Right cardiac atrium (tissue), 5 donors: ENCODE measurements around the gene EFTUD2. TPM values are rescaled to one million over a fixed set of nuclear protein-coding genes. Genes with fewer than 3 reads are reported as not detected.
"Not testable (repeated sequence)": the region's sequence is repeated elsewhere in the genome, so short reads cannot be mapped to it uniquely, and the experiment has no call there.

Source experiments
- ATAC-seq, 2 donors: fragments of 200-7000 bp; cut with Tn5 transposase; one replicate each; pipeline versions ENCODE4 v1.8.0 to v1.9.1; 2020; ENCODE audit warnings: moderate library complexity in 2 of 2, mild to moderate bottlenecking in 1 of 2
- DNase-seq, 3 donors: peaks; one replicate each; pipeline ENCODE4 v3.0.0-alpha.2; 2020
- H3K27ac ChIP-seq: one replicate; pipeline ENCODE4 v1.5.1; 2013; ENCODE audit warnings: mild to moderate bottlenecking, low read length, control low read depth, moderate library complexity
- H3K27me3 ChIP-seq: one replicate; pipeline ENCODE4 v1.6.1; 2013; ENCODE audit not compliant: control insufficient read depth, insufficient read depth
- H3K4me1 ChIP-seq: one replicate; pipeline ENCODE4 v1.6.1; 2013; ENCODE audit warnings: low read length; ENCODE audit not compliant: control insufficient read depth, insufficient read depth
- H3K4me3 ChIP-seq: one replicate; pipeline ENCODE4 v1.5.1; 2013; ENCODE audit warnings: low read length, control low read depth
- H3K9me3 ChIP-seq: one replicate; pipeline ENCODE4 v1.6.1; 2013; ENCODE audit warnings: low read length; ENCODE audit not compliant: control insufficient read depth
- WGBS: extraction: QIAGEN DNeasy Blood & Tissue Kit; methylation state at CpG from one replicate; pipeline ENCODE4 v1.1.7; 2013; 5-methylcytosine and 5-hydroxymethylcytosine counted together
- intact Hi-C, 4 donors: fragments of 100-400 bp; cut with DNase I; formaldehyde crosslinking; loops; one replicate each; pipeline versions ENCODE4 v1.11.0 to v1.14.0; 2022 to 2023
- long read RNA-seq, 4 donors: library from polyadenylated mRNA; unstranded; transcript quantifications; one replicate each; pipeline ENCODE4 v2.0.0, GENCODE V29; 2020 to 2021
- polyA plus RNA-seq: library from polyadenylated mRNA; stranded (reverse); fragments of 200-250 nt; gene quantifications from one replicate; pipeline ENCODE4 v1.2.3, GENCODE V29; 2013
- total RNA-seq, 4 donors: library from RNA; stranded (reverse); fragmentation: NEBNext Ultra II Directional; extraction: Animal tissue kit (Norgen Biotek cat#: 25700); gene quantifications; one replicate each; pipeline ENCODE4 v1.2.1, GENCODE V29; 2021
- donor health status: healthy with polysubstance abuse.
- donor health status: DM: no; HTN: yes; CAD: no.
- donor health status: DM: no; HTN: no; CAD: no.
- donor health status: DM: no; HTN: yes; CAD: no; lungs with severe emphysema.
- donor health status: DM: yes; HTN: yes; CAD: no.

EFTUD2 gene
- total RNA-seq (10 to 100 TPM; 54.8 to 73.0 (median 59.5) TPM), polyA plus RNA-seq (27.7 TPM)
- long read RNA-seq, donor 1, full-length matches to known transcripts: 141 of 184 reads
- long read RNA-seq, donor 1, partial matches to known transcripts: 32 of 184 reads
- long read RNA-seq, donor 1, other reads (novel, unspliced or antisense): 11 of 184 reads
- long read RNA-seq, donor 2, full-length matches to known transcripts: 77 of 86 reads
- long read RNA-seq, donor 2, partial matches to known transcripts: 7 of 86 reads
- long read RNA-seq, donor 2, other reads (novel, unspliced or antisense): 2 of 86 reads
- long read RNA-seq, donor 3, full-length matches to known transcripts: 374 of 439 reads
- long read RNA-seq, donor 3, partial matches to known transcripts: 35 of 439 reads
- long read RNA-seq, donor 3, other reads (novel, unspliced or antisense): 30 of 439 reads
- long read RNA-seq, donor 4, full-length matches to known transcripts: 60 of 72 reads
- long read RNA-seq, donor 4, partial matches to known transcripts: 5 of 72 reads
- long read RNA-seq, donor 4, other reads (novel, unspliced or antisense): 7 of 72 reads

GRCh38 chr17:44899074-44899782 lies at the start of gene EFTUD2:
Gene EFTUD2 (minus strand): TSS chr17:44899445. CDS start chr17:44894521, 4,924 bp downstream.
- intact Hi-C loops: no loop called here
- peak; percentile 93 to 98 (median 97) for DNase-seq
- ATAC-seq: peak; percentile 94 to 95
- H3K27me3 ChIP-seq: no peaks in the 10 kb centered on the region
- peak within 1 kb of the TSS; percentile 90 for H3K27ac ChIP-seq
- H3K4me3 ChIP-seq: peak within 1 kb of the TSS; percentile 74
- under 1% methylated on average over 54 of the region's 54 CpGs for WGBS
- no peaks in the 10 kb centered on the region for H3K4me1 ChIP-seq
- H3K9me3 ChIP-seq: no peaks in the 10 kb centered on the region

- no peak for ATAC-seq
- Histone ChIP-seq H3K27ac (no peak overlapping the region), H3K27me3 (no peaks in the 10 kb centered on the region), H3K4me1 (no peaks in the 10 kb centered on the region), H3K9me3 (no peaks in the 10 kb centered on the region), H3K4me3 (peak overlapping the region; percentile 40)
- intact Hi-C loops: no loop called here
- 63% methylated on average over 7 of the region's 7 CpGs for WGBS
- DNase-seq: no peak
Observed at GRCh38 chr17:44948315-44948795, 49.1 kb upstream of the EFTUD2 start.

GRCh38 chr17:44947461-44948314 lies 48.4 kb upstream of the EFTUD2 start, which contains the start of gene KIF18B:
Gene KIF18B (minus strand): TSS chr17:44947773. CDS start chr17:44936344, 11,429 bp downstream.
- no peaks in the 10 kb centered on the region for H3K9me3 ChIP-seq
- DNase-seq (peak; percentile 88 to 95 (median 93)), ATAC-seq (peak; percentile 98 to 100)
- WGBS: 2% methylated on average over 62 of the region's 62 CpGs
- H3K27me3 ChIP-seq: no peaks in the 10 kb centered on the region
- no peaks in the 10 kb centered on the region for H3K4me1 ChIP-seq
- intact Hi-C loops: no loop called here
- H3K4me3 ChIP-seq: peak within 1 kb of the TSS; percentile 40
- peak within 1 kb of the TSS; percentile 1 for H3K27ac ChIP-seq

- DNase-seq, ATAC-seq, H3K27ac ChIP-seq, H3K27me3 ChIP-seq, H3K9me3 ChIP-seq, H3K4me3 ChIP-seq, intact Hi-C loops, H3K4me1 ChIP-seq: not testable (repeated sequence)
- WGBS: 96% methylated on average over 9 of the region's 10 CpGs
Observed at GRCh38 chr17:44945652-44946051, 46.4 kb upstream of the EFTUD2 start.

DNA sequence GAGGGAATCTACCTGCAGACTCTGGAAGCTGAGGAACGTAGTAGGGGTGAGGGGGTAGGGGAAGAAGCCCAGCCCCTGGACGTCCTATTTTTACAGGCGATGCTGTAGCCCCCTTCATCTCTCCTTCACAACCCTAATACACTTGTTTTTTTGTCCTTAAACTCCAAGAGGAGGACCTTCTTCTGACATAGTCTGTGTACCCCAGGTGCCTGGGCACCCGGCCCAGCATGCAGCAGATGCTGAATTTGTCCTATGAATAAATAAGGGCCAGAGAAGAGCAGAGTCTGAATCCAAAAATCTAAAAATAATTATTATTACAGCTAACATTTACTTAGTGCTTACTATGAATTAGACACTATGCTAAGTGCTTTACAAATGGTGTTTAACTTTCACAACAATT lies 43.2 kb upstream of the EFTUD2 start:
- ATAC-seq: no peak
- DNase-seq: no peak
- intact Hi-C loops: no loop called here
- Histone ChIP-seq H3K27me3 (no peaks in the 10 kb centered on the region), H3K9me3 (no peaks in the 10 kb centered on the region), H3K4me3 (no peak overlapping the region), H3K4me1 (no peaks in the 10 kb centered on the region), H3K27ac (no peak overlapping the region)
- WGBS: 82% methylated on average over 4 of the region's 4 CpGs

GRCh38 chr17:44941712-44942331 lies 42.6 kb upstream of the EFTUD2 start:
- Histone ChIP-seq H3K9me3 (no peaks in the 10 kb centered on the region), H3K4me3 (no peak overlapping the region), H3K27me3 (no peaks in the 10 kb centered on the region), H3K4me1 (no peaks in the 10 kb centered on the region), H3K27ac (no peak overlapping the region)
- no peak for ATAC-seq
- WGBS: 84% methylated on average over 9 of the region's 9 CpGs
- intact Hi-C loops: no loop called here
- DNase-seq: no peak

- no peak for DNase-seq
- no peak overlapping the region for H3K27ac ChIP-seq
- ATAC-seq: no peak
- H3K4me1 ChIP-seq: no peaks in the 10 kb centered on the region
- H3K4me3 ChIP-seq: no peak overlapping the region
- intact Hi-C loops: no loop called here
- H3K9me3 ChIP-seq: no peaks in the 10 kb centered on the region
- 63% methylated on average over 1 of the region's 1 CpG for WGBS
- no peaks in the 10 kb centered on the region for H3K27me3 ChIP-seq
Observed at GRCh38 chr17:44940768-44941167, 41.5 kb upstream of the EFTUD2 start.

- H3K4me3 ChIP-seq: no peak overlapping the region
- no peak overlapping the region for H3K27ac ChIP-seq
- H3K4me1 ChIP-seq: no peaks in the 10 kb centered on the region
- intact Hi-C loops: no loop called here
- ATAC-seq (no peak), DNase-seq (no peak)
- H3K9me3 ChIP-seq: no peaks in the 10 kb centered on the region
- no peaks in the 10 kb centered on the region for H3K27me3 ChIP-seq
- WGBS: 58% methylated on average over 4 of the region's 4 CpGs
Observed at GRCh38 chr17:44940317-44940716, 41.1 kb upstream of the EFTUD2 start.

GRCh38 chr17:44935116-44935515 lies 35.9 kb upstream of the EFTUD2 start:
- 92% methylated on average over 9 of the region's 9 CpGs for WGBS
- Histone ChIP-seq H3K9me3 (no peaks in the 10 kb centered on the region), H3K27me3 (no peaks in the 10 kb centered on the region), H3K4me3 (no peak overlapping the region), H3K27ac (no peak overlapping the region), H3K4me1 (no peaks in the 10 kb centered on the region)
- ATAC-seq: no peak
- intact Hi-C loops: no loop called here
- no peak for DNase-seq

- Histone ChIP-seq H3K9me3 (no peaks in the 10 kb centered on the region), H3K4me1 (no peaks in the 10 kb centered on the region), H3K27ac (no peak overlapping the region), H3K27me3 (no peaks in the 10 kb centered on the region), H3K4me3 (no peak overlapping the region)
- WGBS: 96% methylated on average over 10 of the region's 10 CpGs
- intact Hi-C loops: no loop called here
- DNase-seq: no peak
- no peak for ATAC-seq
Observed at GRCh38 chr17:44934745-44935105, 35.5 kb upstream of the EFTUD2 start.
